SU-DHL-6 (cell line): Measurements from ENCODE around the gene GABRD.

Experiments used
- H2AFZ ChIP-seq: fragments of 200-600 bp; sonication (generic); 2 replicates; pipeline ENCODE4 v1.6.1; 2014; ENCODE audit warnings: low read depth, mild to moderate bottlenecking, moderate library complexity, mixed read lengths, antibody characterized with exemption, low read length; ENCODE audit not compliant: severe bottlenecking
- H3F3A ChIP-seq: fragments of 200-600 bp; shearing (Covaris generic); 2 replicates; pipeline ENCODE4 v1.6.0; 2016; ENCODE audit warnings: antibody characterized with exemption, mild to moderate bottlenecking; ENCODE audit not compliant: insufficient read depth
- H3K27ac ChIP-seq: fragments of 200-600 bp; sonication (generic); 2 replicates; pipeline ENCODE4 v1.5.1; 2016; ENCODE audit warnings: low read depth, mild to moderate bottlenecking, low read length, moderate library complexity, mixed read lengths
- H3K27me3 ChIP-seq: fragments of 200-600 bp; sonication (generic), shearing (Covaris generic); 2 replicates; pipeline ENCODE4 v1.6.0; 2014; ENCODE audit warnings: mild to moderate bottlenecking, low read length
- H3K36me3 ChIP-seq: fragments of 200-600 bp; sonication (generic); 2 replicates; pipeline ENCODE4 v1.6.1; 2014; ENCODE audit warnings: mild to moderate bottlenecking, low read length, mixed read lengths
- H3K4me2 ChIP-seq: fragments of 300-600, 200-600 bp; shearing (Covaris generic), sonication (generic); 2 replicates; pipeline ENCODE4 v1.6.0; 2014; ENCODE audit warnings: low read length, low read depth, mild to moderate bottlenecking; ENCODE audit not compliant: poor library complexity, severe bottlenecking
- H3K4me3 ChIP-seq: fragments of 200-600 bp; sonication (generic); 2 replicates; pipeline ENCODE4 v1.5.1; 2014; ENCODE audit warnings: antibody characterized with exemption, low read length, mild to moderate bottlenecking, mixed read lengths; ENCODE audit not compliant: insufficient read depth, poor library complexity, severe bottlenecking
- H3K79me2 ChIP-seq: fragments of 200-600 bp; sonication (generic); 2 replicates; pipeline ENCODE4 v1.6.1; 2014; ENCODE audit warnings: mild to moderate bottlenecking, low read length, moderate library complexity; ENCODE audit not compliant: insufficient read depth
- H3K9ac ChIP-seq: fragments of 200-600 bp; sonication (generic); 2 replicates; pipeline ENCODE4 v1.7.0; 2014; ENCODE audit warnings: mild to moderate bottlenecking, low read length
- H3K9me2 ChIP-seq: fragments of 200-600 bp; sonication (generic); replicated peaks from 2 replicates; pipeline ENCODE4 v1.6.1; 2014; ENCODE audit warnings: low read length; ENCODE audit not compliant: insufficient read depth
- H3K9me3 ChIP-seq: fragments of 200-600 bp; sonication (generic); 2 replicates; pipeline ENCODE4 v1.6.1; 2014; ENCODE audit warnings: low read length, mixed read lengths; ENCODE audit not compliant: insufficient read depth
- H4K20me1 ChIP-seq: fragments of 200-600 bp; sonication (generic); 2 replicates; pipeline ENCODE4 v1.6.1; 2014; ENCODE audit warnings: low read depth, mild to moderate bottlenecking, antibody characterized with exemption, low read length, moderate library complexity, mixed read lengths
- EZH2phosphoT487 ChIP-seq: fragments of 200-600 bp; sonication (generic), shearing (Covaris generic); conservative IDR thresholded peaks from 2 replicates; pipeline ENCODE4 v1.6.1; 2018; ENCODE audit warnings: mild to moderate bottlenecking, antibody characterized with exemption, low read length, moderate library complexity, mixed read lengths
- TF ChIP-seq, protein P1 (sequence below): fragments of 200-600 bp; sonication (generic); IDR thresholded peaks from one replicate; pipeline ENCODE4 v1.5.1; 2017; ENCODE audit warnings: antibody characterized with exemption, mild to moderate bottlenecking, low read length, moderate library complexity; ENCODE audit not compliant: insufficient read depth, poor library complexity, severe bottlenecking

GABRD gene

DNA sequence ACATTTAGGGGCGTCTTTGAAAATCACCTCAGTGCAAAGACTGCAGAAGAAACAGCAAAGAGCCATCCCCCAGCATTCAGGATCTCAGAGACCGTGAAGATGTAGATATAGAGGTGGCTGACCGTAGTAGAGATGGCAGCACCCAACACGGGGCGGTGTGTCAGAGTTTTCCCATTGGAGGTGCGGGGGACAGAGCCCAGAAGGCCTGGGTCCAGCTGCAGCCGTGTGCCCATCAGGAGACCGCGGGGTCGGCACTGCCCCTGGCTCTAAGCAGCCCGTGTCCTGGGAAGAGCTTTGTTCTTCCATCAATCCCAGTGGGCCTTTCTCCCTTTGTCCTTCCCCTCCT lies 1.1 kb downstream of the GABRD start:
- Histone ChIP-seq H3K4me2 (no peak overlapping the region), H3K27me3 (no peaks in the 10 kb centered on the region), H4K20me1 (no peaks in the 10 kb centered on the region)

DNA sequence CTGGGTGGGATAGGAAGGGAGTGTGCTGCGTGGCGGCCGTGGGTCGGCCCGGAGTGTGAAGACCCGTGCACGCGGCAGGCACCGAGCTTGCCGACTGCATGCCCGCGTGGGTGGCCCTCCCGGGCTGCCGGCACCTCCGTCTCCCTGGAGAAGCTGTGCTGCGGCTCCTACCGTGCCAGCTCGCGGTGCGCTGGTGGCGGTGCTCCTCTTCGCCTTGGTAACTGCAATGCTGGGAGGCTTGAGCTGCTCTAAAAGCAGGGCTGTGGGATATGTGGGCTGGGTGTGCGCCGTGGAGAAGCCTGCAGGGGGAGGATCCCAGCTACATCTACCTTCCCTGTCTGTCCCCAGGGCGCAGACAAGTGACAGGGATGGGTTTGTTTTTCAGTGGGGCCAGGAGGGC lies 2.4 kb downstream of the GABRD start:
- H3K9me3 ChIP-seq = no peaks in the 10 kb centered on the region
- H3K4me2 ChIP-seq = no peak overlapping the region
- H4K20me1 ChIP-seq = no peaks in the 10 kb centered on the region
- no peaks in the 10 kb centered on the region for H3F3A ChIP-seq
- no peaks in the 10 kb centered on the region for H3K9me2 ChIP-seq
- H3K36me3 ChIP-seq = no peaks in the 10 kb centered on the region
- no peak for TF ChIP-seq EZH2phosphoT487
- TF ChIP-seq, protein P1, sequence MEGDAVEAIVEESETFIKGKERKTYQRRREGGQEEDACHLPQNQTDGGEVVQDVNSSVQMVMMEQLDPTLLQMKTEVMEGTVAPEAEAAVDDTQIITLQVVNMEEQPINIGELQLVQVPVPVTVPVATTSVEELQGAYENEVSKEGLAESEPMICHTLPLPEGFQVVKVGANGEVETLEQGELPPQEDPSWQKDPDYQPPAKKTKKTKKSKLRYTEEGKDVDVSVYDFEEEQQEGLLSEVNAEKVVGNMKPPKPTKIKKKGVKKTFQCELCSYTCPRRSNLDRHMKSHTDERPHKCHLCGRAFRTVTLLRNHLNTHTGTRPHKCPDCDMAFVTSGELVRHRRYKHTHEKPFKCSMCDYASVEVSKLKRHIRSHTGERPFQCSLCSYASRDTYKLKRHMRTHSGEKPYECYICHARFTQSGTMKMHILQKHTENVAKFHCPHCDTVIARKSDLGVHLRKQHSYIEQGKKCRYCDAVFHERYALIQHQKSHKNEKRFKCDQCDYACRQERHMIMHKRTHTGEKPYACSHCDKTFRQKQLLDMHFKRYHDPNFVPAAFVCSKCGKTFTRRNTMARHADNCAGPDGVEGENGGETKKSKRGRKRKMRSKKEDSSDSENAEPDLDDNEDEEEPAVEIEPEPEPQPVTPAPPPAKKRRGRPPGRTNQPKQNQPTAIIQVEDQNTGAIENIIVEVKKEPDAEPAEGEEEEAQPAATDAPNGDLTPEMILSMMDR = no peak
- H3K4me3 ChIP-seq = no peak overlapping the region
- no peaks in the 10 kb centered on the region for H3K79me2 ChIP-seq
- no peak overlapping the region for H2AFZ ChIP-seq
- no peaks in the 10 kb centered on the region for H3K27me3 ChIP-seq
- H3K27ac ChIP-seq = no peak overlapping the region
- no peak overlapping the region for H3K9ac ChIP-seq

More for the DNA sequence above, 1.1 kb downstream of the GABRD start:
- H3K27ac ChIP-seq = no peak overlapping the region
- no peaks in the 10 kb centered on the region for H3K9me2 ChIP-seq
- no peak overlapping the region for H3K4me3 ChIP-seq
- H3K79me2 ChIP-seq = no peaks in the 10 kb centered on the region
- TF ChIP-seq EZH2phosphoT487 = no peak
- TF ChIP-seq, protein P1 = no peak
- H3K36me3 ChIP-seq = no peaks in the 10 kb centered on the region
- H3F3A ChIP-seq = no peaks in the 10 kb centered on the region
- H2AFZ ChIP-seq = no peak overlapping the region
- H3K9ac ChIP-seq = no peak overlapping the region
- no peaks in the 10 kb centered on the region for H3K9me3 ChIP-seq

DNA sequence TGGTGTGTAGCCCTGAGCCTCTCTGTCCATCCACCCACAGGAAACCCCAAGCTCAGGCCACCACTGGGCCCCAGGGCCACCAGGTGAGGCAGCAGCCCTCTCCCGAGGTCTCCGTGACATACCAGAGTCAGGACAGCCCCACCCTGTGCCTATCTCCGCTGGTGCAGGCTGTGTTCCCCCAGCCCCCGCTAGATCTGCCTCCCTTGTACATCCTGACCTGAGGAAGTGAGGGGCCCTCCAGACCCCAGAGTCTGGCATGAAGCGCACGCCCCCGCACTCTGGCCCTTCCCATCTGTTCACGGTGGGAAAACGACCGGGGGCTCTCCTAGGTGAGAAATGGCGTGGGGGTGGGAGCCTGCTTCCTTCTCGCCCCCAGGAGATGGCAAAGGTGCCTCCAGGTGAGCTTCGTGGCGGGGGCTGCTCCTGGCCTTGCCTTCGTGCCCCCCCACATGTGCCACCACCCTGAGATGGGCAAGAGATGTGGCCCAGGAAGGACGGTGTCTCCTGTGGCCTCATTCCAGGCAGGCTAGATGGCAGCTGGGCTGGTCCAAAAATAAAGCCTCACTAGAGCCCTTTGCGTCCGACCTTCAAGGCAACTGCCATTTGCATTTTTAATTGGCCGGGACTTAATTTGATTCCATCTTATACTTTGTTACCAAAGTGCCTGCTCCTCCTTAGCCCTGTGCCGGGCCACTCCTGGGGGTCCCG lies 3.1 kb downstream of the GABRD start:
- TF ChIP-seq, protein P1 = no peak
- TF ChIP-seq EZH2phosphoT487 = no peak
- Histone ChIP-seq H3F3A (no peaks in the 10 kb centered on the region), H3K9ac (no peak overlapping the region), H3K27me3 (no peaks in the 10 kb centered on the region), H3K4me2 (no peak overlapping the region), H3K9me2 (no peaks in the 10 kb centered on the region), H3K79me2 (no peaks in the 10 kb centered on the region), H3K4me3 (no peak overlapping the region), H3K9me3 (no peaks in the 10 kb centered on the region), H3K27ac (no peak overlapping the region), H4K20me1 (no peaks in the 10 kb centered on the region), H3K36me3 (no peaks in the 10 kb centered on the region), H2AFZ (no peak overlapping the region)
